NCI-H187 (cell line): Measurements from ENCODE around the gene LACTB.

ENCODE experiments used
- DNase-seq, 2 experiments: peaks; one replicate each; lab custom pipeline; 2025; lab: John Stamatoyannopoulos, UW

The LACTB gene, protein sequence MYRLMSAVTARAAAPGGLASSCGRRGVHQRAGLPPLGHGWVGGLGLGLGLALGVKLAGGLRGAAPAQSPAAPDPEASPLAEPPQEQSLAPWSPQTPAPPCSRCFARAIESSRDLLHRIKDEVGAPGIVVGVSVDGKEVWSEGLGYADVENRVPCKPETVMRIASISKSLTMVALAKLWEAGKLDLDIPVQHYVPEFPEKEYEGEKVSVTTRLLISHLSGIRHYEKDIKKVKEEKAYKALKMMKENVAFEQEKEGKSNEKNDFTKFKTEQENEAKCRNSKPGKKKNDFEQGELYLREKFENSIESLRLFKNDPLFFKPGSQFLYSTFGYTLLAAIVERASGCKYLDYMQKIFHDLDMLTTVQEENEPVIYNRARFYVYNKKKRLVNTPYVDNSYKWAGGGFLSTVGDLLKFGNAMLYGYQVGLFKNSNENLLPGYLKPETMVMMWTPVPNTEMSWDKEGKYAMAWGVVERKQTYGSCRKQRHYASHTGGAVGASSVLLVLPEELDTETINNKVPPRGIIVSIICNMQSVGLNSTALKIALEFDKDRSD

DNA sequence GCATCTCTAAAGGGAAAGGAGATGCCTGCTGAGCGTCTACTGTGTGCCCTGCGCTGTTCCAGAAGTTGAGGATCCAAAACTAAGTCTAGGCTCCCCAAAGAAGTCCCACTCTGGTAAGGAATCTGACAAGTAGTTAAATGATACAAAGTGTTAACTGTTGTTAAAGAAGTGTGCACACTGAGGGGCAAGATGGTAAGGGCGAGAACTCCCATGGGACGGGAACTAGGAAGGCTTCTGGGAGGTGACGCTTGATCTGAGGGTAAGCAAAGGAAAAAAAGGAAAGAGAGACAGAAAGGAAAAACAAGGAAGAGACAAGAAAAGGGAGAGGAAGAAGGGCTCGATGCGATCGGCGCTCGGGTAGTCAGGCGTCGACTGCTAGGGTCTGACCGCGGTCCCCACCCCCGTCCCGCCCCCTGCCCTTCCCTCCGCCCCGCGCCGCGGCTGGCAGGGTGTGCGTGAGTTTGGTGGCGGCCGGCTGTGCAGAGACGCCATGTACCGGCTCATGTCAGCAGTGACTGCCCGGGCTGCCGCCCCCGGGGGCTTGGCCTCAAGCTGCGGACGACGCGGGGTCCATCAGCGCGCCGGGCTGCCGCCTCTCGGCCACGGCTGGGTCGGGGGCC, at the start of gene LACTB:
TSS of gene LACTB (plus strand) at position 480 of the 620 bp plus-strand sequence. CDS start at position 491, 11 bp downstream.
- DNase-seq: peak; percentile 33 to 54

DNA sequence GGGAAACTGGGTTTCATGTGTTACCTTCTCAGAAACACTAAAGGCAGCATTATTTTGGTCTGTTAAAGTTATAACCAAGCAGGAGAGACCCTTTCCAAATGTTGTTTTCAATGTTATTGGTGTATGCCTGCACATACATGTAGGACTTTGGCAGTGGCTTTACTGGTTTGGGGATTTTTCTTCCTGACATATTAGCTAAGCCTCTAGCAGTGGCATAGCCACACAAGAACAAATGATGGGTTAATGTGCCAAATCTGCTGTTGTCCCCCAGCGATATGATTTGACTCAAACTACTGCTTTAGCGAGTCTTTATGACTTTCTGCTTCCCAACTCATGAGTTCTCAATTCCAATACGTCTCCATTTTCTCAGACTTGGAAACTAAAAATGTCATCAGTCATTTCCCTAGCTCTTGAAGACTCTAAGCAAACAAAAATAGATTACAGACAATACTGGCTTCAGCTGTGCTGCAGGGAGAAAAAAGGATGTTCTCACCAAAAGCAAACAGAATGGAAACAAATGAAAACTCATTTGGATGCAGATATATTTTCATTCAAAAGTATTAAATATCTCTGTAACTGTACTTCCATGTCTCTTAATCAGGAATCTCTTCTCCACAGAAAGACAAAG, 49.5 kb upstream of the LACTB start:
- DNase-seq: no peak

- DNase-seq: no peak
Observed at GRCh38 chr15:63072809-63073277, 48.8 kb upstream of the LACTB start.

DNA sequence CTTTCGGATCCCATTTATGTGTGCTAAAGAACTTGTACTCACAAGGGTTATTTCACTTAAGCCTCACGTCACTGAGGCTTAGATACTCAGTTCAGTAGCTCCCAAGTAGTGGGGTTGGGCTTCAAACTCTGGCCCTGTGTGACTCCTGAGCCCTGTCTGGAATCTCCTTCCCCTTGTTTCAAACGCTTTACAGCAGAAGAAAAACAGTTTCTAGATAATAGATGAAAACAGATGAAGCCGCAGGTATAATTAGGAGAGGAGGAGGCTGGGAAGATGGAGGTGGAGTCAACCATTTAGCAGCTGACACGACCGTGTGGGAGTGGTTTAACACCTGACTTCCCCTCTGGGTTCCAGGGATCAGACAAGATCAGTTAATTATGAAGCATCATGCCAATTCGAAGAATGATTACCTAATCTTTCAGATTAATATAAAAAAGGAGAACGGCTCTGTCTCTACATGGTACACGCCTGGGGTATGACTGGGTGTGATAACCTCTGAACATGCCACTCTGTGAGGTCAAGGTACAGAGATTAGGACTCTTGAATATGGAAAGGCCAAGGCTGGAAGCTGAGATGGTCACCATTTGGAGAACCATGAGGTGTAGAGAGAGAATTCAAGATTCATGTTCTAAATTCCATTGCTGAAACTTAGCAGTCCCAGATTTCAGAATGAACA, 48.0 kb upstream of the LACTB start:
- DNase-seq: no peak

DNA sequence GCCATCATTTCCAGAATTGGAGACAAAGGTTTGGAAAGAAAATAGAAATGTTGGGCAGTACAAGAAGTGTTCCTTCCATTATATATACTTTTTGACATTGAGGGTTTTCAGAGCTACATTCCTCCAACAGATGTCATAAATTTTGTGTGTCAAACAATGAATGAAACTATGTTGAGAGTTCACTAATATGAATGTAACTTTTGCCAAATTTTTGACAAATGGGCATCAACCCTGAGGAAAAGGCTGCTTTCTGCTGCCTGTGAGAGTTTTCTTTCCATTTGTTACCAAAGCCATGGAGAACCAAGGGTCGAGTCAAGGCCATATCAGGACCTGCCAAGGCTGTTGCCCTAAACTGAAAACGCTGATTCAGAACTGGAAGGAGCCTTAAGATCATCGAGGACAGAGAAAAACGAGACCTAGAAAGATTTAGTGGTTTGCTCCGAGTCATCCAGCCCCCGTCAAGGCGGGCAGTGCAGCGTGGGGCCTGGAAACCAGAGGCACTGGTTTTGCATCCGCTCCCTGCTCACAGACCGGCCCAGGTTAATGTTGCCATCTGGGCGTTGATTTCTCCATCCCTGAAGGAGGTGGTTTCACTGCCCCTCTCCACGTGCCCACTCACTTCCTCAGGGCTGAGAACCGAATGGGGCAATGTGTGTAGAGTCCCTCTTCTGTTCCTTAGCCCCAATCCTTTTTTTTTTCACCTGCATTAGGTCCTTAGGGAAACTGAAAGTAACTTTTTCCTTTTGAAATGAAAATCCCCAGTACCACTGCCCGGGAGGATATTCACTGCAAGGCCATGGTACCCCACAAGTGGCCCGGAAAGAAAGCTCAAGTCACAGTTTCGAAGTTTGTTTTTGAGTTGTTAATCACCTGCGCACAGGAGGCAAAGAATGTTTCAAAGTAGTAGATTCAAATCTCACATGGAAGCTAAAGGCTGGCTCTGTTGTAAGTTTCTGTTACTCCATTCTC, 46.4 kb upstream of the LACTB start:
- DNase-seq: no peak

GRCh38 chr15:63075984-63076713, 45.5 kb upstream of the LACTB start:
- no peak for DNase-seq

DNA sequence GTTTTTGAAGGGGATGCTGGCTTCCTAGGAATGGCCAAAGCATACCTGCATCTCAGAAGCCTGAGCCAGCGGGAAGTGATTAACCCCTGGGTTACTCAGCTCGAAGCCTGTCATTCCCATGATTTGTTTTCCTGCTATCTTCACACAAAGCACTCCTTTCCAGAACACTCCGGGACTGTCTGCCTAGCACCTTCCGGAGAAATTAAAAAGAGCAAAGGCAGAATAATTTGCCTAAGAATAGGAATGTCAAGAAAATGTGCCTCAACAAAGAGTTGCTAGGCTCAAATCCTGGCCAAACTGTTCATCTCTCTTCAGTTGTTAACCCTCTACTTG, 45.0 kb upstream of the LACTB start:
- no peak for DNase-seq

- no peak for DNase-seq
Observed at GRCh38 chr15:63077952-63078351, 43.7 kb upstream of the LACTB start.

- no peak for DNase-seq
Observed at GRCh38 chr15:63079947-63080626, 41.6 kb upstream of the LACTB start.

- no peak for DNase-seq
Observed at GRCh38 chr15:63080634-63081250, 40.9 kb upstream of the LACTB start.

- DNase-seq: no peak
Observed at GRCh38 chr15:63082366-63082765, 39.3 kb upstream of the LACTB start.

GRCh38 chr15:63083044-63083443, 38.6 kb upstream of the LACTB start:
- DNase-seq: no peak

DNA sequence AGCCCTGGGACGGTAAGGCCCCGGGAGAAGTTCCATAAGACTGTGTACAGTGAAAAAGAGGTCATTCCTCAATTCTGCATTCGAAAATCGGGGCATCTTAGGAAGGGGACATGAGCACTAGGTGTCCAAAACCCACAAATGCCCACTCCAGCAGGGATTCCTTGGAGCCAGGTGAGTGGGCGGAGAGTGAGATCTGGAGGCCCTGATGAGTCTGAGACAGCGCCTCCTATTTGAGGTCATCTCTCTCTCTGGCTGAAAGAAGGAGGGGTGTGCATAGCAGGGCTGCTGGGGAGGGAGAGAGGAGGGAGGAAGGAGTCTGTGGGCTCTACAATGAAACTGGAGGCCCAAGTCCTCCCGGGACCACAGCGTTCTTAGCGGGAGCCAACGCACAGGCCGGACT, 38.1 kb upstream of the LACTB start:
- DNase-seq: no peak

GRCh38 chr15:63084806-63085205, 36.9 kb upstream of the LACTB start:
- DNase-seq: no peak

- no peak for DNase-seq
Observed at GRCh38 chr15:63085289-63085688, 36.4 kb upstream of the LACTB start.

- DNase-seq: no peak
Observed at GRCh38 chr15:63086271-63086670, 35.4 kb upstream of the LACTB start.

DNA sequence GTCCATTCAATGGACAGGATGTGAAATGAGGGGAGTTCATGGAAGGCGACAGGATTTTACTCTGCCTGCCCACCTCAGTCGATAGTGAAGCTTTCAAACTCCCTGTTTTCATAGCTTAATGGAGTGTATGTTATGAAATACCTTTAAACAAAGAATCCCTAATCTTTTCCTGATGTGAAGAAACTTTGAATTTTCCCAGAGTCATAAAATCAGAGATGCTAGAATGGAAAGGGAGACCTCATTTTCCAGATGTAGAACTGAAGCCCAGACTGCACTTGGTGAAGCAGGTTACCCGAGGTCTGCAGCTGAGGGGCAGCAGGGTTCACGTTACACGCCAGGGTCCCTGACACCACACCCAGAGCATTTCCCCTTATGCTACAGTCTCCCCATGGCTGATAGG, 34.7 kb upstream of the LACTB start:
- no peak for DNase-seq

- no peak for DNase-seq
Observed at GRCh38 chr15:63088533-63089245, 33.0 kb upstream of the LACTB start.
